GM12878 (cell line): ENCODE measurements around the gene SLC1A2. TPM values are rescaled to one million over a fixed set of nuclear protein-coding genes. Genes with fewer than 3 reads are reported as not detected.

Experiments
- E4F1 ChIP-seq: fragments of 450-650 bp; IDR thresholded peaks from 2 replicates; pipeline ENCODE4 v1.6.1; 2018; ENCODE audit warnings: borderline replicate concordance, mild to moderate bottlenecking; ENCODE audit not compliant: partially characterized antibody
- RELB ChIP-seq: fragments of 450-650 bp; IDR thresholded peaks from 2 replicates; pipeline ENCODE4 v1.6.1; 2017; ENCODE audit warnings: low read depth, mild to moderate bottlenecking, moderate library complexity
- polyA plus RNA-seq, 11 experiments: library from polyadenylated mRNA; depleted of rRNA in 4 of 11; unstranded in 6 of 11; stranded (reverse) in 5 of 11; fragments of >200 nt; fragmentation: Nextera tagmentation in 4 of 11; fragmentation: Illumina TruSeq in 1 of 11; extraction: Ambion mirVana in 4 of 11; extraction: Trizol in 1 of 11; gene quantifications; 1 replicate in 1 of 11; 2 replicates in 10 of 11; pipeline versions ENCODE4 v1.2.1 to v1.2.3, GENCODE V29; 2011 to 2016; ENCODE audit warnings: inconsistent platforms in 2 of 11, missing spikeins in 2 of 11, low read depth in 1 of 11
- total RNA-seq, 4 experiments: library from RNA; depleted of rRNA in 3 of 4; stranded (reverse); fragments of >200 nt in 3 of 4; fragmentation: Illumina TruSeq in 1 of 4; extraction: Trizol in 1 of 4; gene quantifications; 2 replicates each; pipeline versions ENCODE4 v1.2.1 to v1.2.3, GENCODE V29; 2013 to 2021
- TF ChIP-seq, protein P1 (sequence below): IDR thresholded peaks from 2 replicates; pipeline ENCODE4 v1.6.1; 2012; ENCODE audit warnings: mild to moderate bottlenecking, low read depth, low read length

SLC1A2 gene
- total and polyA plus RNA-seq, 10 of the 15 experiments (the other 5 are each of a cell fraction or from before 2014, with no cell fraction given), result 0.01 to 0.84 (median 0.22) TPM; not detected in 1

- TF ChIP-seq, protein P1, sequence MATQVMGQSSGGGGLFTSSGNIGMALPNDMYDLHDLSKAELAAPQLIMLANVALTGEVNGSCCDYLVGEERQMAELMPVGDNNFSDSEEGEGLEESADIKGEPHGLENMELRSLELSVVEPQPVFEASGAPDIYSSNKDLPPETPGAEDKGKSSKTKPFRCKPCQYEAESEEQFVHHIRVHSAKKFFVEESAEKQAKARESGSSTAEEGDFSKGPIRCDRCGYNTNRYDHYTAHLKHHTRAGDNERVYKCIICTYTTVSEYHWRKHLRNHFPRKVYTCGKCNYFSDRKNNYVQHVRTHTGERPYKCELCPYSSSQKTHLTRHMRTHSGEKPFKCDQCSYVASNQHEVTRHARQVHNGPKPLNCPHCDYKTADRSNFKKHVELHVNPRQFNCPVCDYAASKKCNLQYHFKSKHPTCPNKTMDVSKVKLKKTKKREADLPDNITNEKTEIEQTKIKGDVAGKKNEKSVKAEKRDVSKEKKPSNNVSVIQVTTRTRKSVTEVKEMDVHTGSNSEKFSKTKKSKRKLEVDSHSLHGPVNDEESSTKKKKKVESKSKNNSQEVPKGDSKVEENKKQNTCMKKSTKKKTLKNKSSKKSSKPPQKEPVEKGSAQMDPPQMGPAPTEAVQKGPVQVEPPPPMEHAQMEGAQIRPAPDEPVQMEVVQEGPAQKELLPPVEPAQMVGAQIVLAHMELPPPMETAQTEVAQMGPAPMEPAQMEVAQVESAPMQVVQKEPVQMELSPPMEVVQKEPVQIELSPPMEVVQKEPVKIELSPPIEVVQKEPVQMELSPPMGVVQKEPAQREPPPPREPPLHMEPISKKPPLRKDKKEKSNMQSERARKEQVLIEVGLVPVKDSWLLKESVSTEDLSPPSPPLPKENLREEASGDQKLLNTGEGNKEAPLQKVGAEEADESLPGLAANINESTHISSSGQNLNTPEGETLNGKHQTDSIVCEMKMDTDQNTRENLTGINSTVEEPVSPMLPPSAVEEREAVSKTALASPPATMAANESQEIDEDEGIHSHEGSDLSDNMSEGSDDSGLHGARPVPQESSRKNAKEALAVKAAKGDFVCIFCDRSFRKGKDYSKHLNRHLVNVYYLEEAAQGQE, result no peak
- TF ChIP-seq E4F1 (no peak), RELB (no peak)
- TF ChIP-seq, all 136 proteins: peak for 0
These were observed 101.0 kb downstream of the SLC1A2 start (continued) for GRCh38 chr11:35318309-35318708.
